SU-DHL-6 (cell line): ENCODE measurements around the gene FAAP24.
"Not testable (repeated sequence)": the region's sequence is repeated elsewhere in the genome, so short reads cannot be mapped to it uniquely, and the experiment has no call there.

Experiments used
- H2AFZ ChIP-seq: fragments of 200-600 bp; sonication (generic); 2 replicates; pipeline ENCODE4 v1.6.1; 2014; ENCODE audit warnings: low read depth, mild to moderate bottlenecking, moderate library complexity, mixed read lengths, antibody characterized with exemption, low read length; ENCODE audit not compliant: severe bottlenecking
- H3F3A ChIP-seq: fragments of 200-600 bp; shearing (Covaris generic); 2 replicates; pipeline ENCODE4 v1.6.0; 2016; ENCODE audit warnings: antibody characterized with exemption, mild to moderate bottlenecking; ENCODE audit not compliant: insufficient read depth
- H3K27ac ChIP-seq: fragments of 200-600 bp; sonication (generic); 2 replicates; pipeline ENCODE4 v1.5.1; 2016; ENCODE audit warnings: low read depth, mild to moderate bottlenecking, low read length, moderate library complexity, mixed read lengths
- H3K27me3 ChIP-seq: fragments of 200-600 bp; sonication (generic), shearing (Covaris generic); 2 replicates; pipeline ENCODE4 v1.6.0; 2014; ENCODE audit warnings: mild to moderate bottlenecking, low read length
- H3K36me3 ChIP-seq: fragments of 200-600 bp; sonication (generic); 2 replicates; pipeline ENCODE4 v1.6.1; 2014; ENCODE audit warnings: mild to moderate bottlenecking, low read length, mixed read lengths
- H3K4me2 ChIP-seq: fragments of 300-600, 200-600 bp; shearing (Covaris generic), sonication (generic); 2 replicates; pipeline ENCODE4 v1.6.0; 2014; ENCODE audit warnings: low read length, low read depth, mild to moderate bottlenecking; ENCODE audit not compliant: poor library complexity, severe bottlenecking
- H3K4me3 ChIP-seq: fragments of 200-600 bp; sonication (generic); 2 replicates; pipeline ENCODE4 v1.5.1; 2014; ENCODE audit warnings: antibody characterized with exemption, low read length, mild to moderate bottlenecking, mixed read lengths; ENCODE audit not compliant: insufficient read depth, poor library complexity, severe bottlenecking
- H3K79me2 ChIP-seq: fragments of 200-600 bp; sonication (generic); 2 replicates; pipeline ENCODE4 v1.6.1; 2014; ENCODE audit warnings: mild to moderate bottlenecking, low read length, moderate library complexity; ENCODE audit not compliant: insufficient read depth
- H3K9ac ChIP-seq: fragments of 200-600 bp; sonication (generic); 2 replicates; pipeline ENCODE4 v1.7.0; 2014; ENCODE audit warnings: mild to moderate bottlenecking, low read length
- H3K9me2 ChIP-seq: fragments of 200-600 bp; sonication (generic); replicated peaks from 2 replicates; pipeline ENCODE4 v1.6.1; 2014; ENCODE audit warnings: low read length; ENCODE audit not compliant: insufficient read depth
- H3K9me3 ChIP-seq: fragments of 200-600 bp; sonication (generic); 2 replicates; pipeline ENCODE4 v1.6.1; 2014; ENCODE audit warnings: low read length, mixed read lengths; ENCODE audit not compliant: insufficient read depth
- H4K20me1 ChIP-seq: fragments of 200-600 bp; sonication (generic); 2 replicates; pipeline ENCODE4 v1.6.1; 2014; ENCODE audit warnings: low read depth, mild to moderate bottlenecking, antibody characterized with exemption, low read length, moderate library complexity, mixed read lengths
- EZH2phosphoT487 ChIP-seq: fragments of 200-600 bp; sonication (generic), shearing (Covaris generic); conservative IDR thresholded peaks from 2 replicates; pipeline ENCODE4 v1.6.1; 2018; ENCODE audit warnings: mild to moderate bottlenecking, antibody characterized with exemption, low read length, moderate library complexity, mixed read lengths
- TF ChIP-seq, protein P1 (sequence below): fragments of 200-600 bp; sonication (generic); IDR thresholded peaks from one replicate; pipeline ENCODE4 v1.5.1; 2017; ENCODE audit warnings: antibody characterized with exemption, mild to moderate bottlenecking, low read length, moderate library complexity; ENCODE audit not compliant: insufficient read depth, poor library complexity, severe bottlenecking

FAAP24 gene

DNA sequence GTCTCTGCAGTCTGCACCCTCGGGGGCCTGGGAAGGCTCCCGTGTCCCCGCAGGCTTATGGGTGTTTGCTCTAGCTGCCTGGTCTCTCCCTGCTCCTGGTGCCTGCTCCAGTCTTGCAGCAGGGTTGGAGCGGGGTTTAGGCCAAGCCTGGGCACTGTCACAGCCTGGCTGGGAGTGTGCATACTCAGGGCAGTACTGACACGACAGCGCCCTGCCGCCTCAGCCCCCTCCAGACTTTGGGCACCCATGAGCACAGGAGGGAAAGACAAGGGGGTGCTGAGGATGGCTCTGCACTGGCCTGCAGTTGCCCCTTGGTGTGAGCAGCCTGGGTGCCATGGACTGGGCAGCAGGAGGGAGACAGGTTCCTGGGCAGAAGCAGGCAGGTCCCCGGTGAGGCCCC, 36.0 kb upstream of the FAAP24 start:
- no peak overlapping the region for H3K27ac ChIP-seq
- H4K20me1 ChIP-seq, result no peaks in the 10 kb centered on the region
- no peaks in the 10 kb centered on the region for H3K79me2 ChIP-seq
- no peaks in the 10 kb centered on the region for H3F3A ChIP-seq
- H3K4me3 ChIP-seq, result no peak overlapping the region
- no peaks in the 10 kb centered on the region for H3K9me2 ChIP-seq
- H3K27me3 ChIP-seq, result no peaks in the 10 kb centered on the region
- H3K36me3 ChIP-seq, result no peaks in the 10 kb centered on the region
- no peaks in the 10 kb centered on the region for H3K9me3 ChIP-seq
- no peak overlapping the region for H3K9ac ChIP-seq
- H3K4me2 ChIP-seq, result no peak overlapping the region
- H2AFZ ChIP-seq, result no peak overlapping the region
- TF ChIP-seq EZH2phosphoT487, result no peak
- TF ChIP-seq, protein P1, sequence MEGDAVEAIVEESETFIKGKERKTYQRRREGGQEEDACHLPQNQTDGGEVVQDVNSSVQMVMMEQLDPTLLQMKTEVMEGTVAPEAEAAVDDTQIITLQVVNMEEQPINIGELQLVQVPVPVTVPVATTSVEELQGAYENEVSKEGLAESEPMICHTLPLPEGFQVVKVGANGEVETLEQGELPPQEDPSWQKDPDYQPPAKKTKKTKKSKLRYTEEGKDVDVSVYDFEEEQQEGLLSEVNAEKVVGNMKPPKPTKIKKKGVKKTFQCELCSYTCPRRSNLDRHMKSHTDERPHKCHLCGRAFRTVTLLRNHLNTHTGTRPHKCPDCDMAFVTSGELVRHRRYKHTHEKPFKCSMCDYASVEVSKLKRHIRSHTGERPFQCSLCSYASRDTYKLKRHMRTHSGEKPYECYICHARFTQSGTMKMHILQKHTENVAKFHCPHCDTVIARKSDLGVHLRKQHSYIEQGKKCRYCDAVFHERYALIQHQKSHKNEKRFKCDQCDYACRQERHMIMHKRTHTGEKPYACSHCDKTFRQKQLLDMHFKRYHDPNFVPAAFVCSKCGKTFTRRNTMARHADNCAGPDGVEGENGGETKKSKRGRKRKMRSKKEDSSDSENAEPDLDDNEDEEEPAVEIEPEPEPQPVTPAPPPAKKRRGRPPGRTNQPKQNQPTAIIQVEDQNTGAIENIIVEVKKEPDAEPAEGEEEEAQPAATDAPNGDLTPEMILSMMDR, result no peak

DNA sequence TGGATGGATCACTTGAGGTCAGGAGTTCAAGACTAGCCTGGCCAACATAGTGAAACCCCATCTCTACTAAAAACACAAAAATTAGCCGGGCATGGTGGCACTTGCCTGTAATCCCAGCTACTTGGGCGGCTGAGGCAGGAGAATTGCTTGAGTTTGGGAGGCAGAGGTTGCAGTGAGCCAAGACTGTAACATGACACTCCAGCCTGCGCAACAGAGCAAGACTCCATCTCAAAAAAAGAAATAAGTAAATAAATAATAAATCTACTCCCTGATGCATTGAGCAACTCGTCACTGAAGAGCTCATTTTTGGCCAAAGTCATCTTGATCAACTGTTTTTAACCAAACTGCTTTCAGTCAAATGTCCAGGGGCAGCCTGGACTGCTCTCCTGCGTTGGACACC, 30.8 kb upstream of the FAAP24 start:
- not testable (repeated sequence) for H3K4me3 ChIP-seq, H3K27ac ChIP-seq, H3K4me2 ChIP-seq, H3K9me2 ChIP-seq, H3K79me2 ChIP-seq, H3K9ac ChIP-seq, H3F3A ChIP-seq, H3K36me3 ChIP-seq, H4K20me1 ChIP-seq, H2AFZ ChIP-seq, H3K27me3 ChIP-seq, H3K9me3 ChIP-seq

DNA sequence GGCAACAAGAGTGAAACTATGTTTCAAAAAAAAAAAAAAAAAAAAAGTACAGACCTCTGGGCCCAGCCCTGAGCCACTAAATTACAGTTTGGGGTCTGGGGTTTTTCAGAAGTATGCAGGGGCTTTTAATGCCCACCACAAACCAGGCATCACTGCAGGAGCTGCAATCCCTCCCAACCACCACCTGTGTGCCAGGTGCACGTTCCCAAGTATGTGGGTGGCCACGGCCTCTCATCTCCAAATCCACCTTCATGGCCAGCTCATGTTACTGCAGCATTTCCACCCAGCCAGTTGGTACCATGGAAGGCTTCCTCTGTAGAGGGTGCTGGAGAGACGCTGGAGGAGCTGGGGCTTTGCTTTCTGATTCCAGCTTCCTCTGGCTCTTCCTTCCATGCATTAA, 26.8 kb upstream of the FAAP24 start:
- no peaks in the 10 kb centered on the region for H3K79me2 ChIP-seq
- no peaks in the 10 kb centered on the region for H3K9me2 ChIP-seq
- no peak overlapping the region for H3K9ac ChIP-seq
- H3F3A ChIP-seq, result no peaks in the 10 kb centered on the region
- H3K27ac ChIP-seq, result no peak overlapping the region
- H3K4me2 ChIP-seq, result no peak overlapping the region
- H3K9me3 ChIP-seq, result no peaks in the 10 kb centered on the region
- no peaks in the 10 kb centered on the region for H4K20me1 ChIP-seq
- H2AFZ ChIP-seq, result no peak overlapping the region
- H3K4me3 ChIP-seq, result no peak overlapping the region
- no peaks in the 10 kb centered on the region for H3K36me3 ChIP-seq
- no peaks in the 10 kb centered on the region for H3K27me3 ChIP-seq
- TF ChIP-seq, protein P1, result no peak
- TF ChIP-seq EZH2phosphoT487, result no peak

DNA sequence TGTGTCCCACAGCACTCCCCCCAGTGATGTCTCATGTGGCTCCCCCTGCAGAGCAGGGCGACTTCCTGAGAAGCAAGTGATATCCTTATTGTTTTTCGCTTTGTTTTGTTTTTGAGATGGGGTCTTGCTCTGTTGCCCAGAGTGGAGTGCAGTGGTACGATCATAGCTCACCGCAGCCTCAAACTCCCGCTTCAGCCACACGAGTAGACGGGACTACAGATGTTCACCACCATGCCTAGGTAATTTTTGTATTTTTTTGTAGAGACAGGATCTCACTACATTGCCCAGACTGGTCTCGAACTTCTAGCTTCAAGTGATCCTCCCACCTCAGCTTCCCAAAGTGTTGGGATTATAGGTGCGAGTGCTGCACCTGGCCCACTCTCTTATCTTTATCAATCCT, 5.3 kb upstream of the FAAP24 start:
- H3F3A ChIP-seq, result no peaks in the 10 kb centered on the region
- no peak overlapping the region for H3K9ac ChIP-seq
- no peaks in the 10 kb centered on the region for H3K9me2 ChIP-seq
- TF ChIP-seq EZH2phosphoT487, result no peak
- TF ChIP-seq, protein P1, result no peak
- H4K20me1 ChIP-seq, result no peaks in the 10 kb centered on the region
- no peak overlapping the region for H3K4me2 ChIP-seq
- H3K27me3 ChIP-seq, result no peaks in the 10 kb centered on the region
- H3K9me3 ChIP-seq, result no peaks in the 10 kb centered on the region
- H2AFZ ChIP-seq, result no peak overlapping the region
- no peaks in the 10 kb centered on the region for H3K79me2 ChIP-seq
- no peak overlapping the region for H3K27ac ChIP-seq
- no peaks in the 10 kb centered on the region for H3K36me3 ChIP-seq
- no peak overlapping the region for H3K4me3 ChIP-seq
